NCI-H226 (cell line): ENCODE results near the gene GPR157.
A peak's percentile ranks its signal among the peaks of the same experiment; 100 is the strongest.
"Not testable (repeated sequence)": the region's sequence is repeated elsewhere in the genome, so short reads cannot be mapped to it uniquely, and the experiment has no call there.

Source experiments
- DNase-seq: peaks from one replicate; pipeline ENCODE4 v3.0.0-alpha.2; 2015

The GPR157 gene

GRCh38 chr1:9115351-9116205 lies 13.3 kb downstream of the GPR157 start:
- no peak for DNase-seq

- DNase-seq = no peak
Measured at GRCh38 chr1:9112961-9113880, 15.7 kb downstream of the GPR157 start.

DNA sequence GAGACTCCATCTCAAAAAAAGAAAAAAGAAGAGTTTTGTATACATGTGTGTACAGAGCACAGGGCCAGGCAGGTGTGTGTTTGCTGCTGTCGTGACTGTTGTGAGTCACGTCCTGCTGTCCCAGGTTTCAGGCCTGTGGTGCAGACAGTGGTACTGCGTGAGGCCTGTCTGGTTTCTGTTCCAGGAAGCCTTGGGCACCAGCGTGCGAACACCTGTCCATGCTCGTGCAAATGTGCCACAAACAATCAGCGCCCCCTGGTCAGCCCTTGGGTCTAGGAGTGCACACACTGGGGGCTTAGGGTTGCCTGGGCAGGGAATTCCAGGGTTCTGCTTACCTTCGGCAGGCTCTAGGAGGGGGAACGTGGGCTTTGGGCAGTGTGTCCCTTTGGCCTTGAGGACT lies 16.9 kb downstream of the GPR157 start:
- DNase-seq = no peak

GRCh38 chr1:9111357-9111691 lies 17.6 kb downstream of the GPR157 start:
- no peak for DNase-seq

DNA sequence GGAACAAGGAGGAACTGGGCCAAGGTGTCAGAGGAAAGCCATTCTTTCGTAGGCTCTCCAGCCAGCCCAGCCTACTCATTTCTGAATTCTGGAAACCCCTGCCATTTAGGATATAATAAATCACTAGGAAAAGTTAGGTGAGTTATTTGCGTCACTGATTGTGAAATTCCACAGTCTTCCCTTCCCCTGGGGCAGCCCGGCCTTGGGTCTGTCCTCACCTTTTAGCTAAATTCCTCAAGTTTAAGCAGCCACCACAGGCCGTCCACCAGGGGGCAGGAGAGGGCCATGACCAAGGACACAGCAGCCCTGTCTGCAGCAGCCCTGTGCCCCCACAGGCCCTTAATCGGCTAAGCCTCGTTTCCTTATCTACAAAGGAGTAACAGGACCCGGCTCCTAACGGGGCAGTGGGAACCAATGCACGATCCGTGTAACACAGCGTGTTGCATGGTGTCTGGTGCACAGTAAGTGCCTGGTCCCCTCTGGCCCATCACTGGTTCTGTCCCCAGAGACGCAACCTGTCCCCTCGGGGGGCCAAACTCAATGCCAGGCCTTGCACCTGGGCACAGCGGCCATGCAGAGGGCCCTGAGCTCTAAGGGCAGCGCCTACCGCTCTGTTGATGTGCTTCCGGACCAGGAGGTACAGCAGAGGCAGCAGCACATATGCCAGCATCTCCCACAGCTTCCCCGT lies 18.1 kb downstream of the GPR157 start:
- peak; percentile 97 for DNase-seq

- no peak for DNase-seq
Measured at GRCh38 chr1:9108056-9108665, 20.7 kb downstream of the GPR157 start.

DNA sequence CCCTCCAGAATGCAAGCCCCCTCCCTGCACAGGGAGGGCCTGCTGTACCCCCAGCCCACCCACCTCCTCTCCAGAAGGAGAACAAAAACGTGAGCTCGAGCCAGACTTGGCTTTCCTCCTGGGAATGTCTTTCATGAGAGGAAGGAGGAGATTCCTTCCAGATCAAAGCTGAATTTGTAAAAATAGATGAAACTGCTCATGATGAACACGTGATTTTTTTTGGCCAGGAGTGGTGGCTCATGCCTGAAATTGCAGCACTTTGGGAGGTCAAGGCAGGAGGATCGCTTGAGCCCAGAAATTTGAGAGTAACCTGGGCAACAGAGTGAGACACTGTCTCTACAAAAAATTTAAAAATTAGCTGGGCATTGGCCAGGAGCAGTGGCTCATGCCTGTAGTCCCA lies 21.8 kb downstream of the GPR157 start:
- no peak for DNase-seq

DNA sequence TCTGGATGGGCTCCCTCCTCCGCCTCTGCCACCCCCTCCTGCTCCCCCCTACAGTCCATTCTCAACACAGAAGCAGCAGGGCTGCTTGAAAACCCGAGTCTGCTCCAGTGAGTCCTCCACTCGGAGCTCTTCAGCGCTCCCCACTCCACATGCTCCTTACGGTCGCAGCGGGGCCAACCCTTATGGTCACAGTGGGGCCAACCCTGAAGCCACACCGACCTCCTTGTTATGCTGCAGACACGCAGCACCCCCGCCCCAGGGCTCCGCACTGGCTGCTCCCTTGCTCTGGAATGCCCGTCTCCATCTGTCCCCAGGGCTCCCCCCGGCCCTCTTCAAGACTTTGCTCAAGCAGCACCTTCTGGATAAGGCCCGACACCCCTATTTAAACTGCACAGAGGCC lies 22.6 kb downstream of the GPR157 start:
- DNase-seq = no peak

DNA sequence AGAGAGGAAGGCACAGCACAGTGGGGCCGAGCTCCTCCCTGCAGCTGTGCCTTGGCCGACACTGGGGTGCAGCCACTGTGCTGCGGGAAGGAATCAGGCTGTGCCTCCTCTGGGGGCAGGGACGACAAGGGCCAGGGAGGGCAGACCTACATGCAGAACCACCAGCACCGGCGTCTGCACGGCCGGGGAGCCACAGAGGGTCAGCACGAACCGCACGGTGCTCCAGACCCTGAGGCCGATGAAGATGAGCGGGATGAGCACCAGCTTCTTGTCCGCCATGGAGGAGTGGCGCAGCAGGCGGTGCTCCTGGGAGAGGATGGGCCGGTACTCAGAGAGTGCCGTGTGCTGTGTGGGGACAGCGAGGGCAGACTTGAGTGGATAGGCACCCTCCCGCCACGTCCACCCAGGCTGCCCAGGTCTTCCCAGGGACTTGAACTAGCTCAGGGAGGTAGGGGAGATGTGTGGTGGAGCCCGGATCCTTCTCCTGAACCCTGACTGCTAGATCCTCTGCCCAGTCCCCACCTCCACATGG lies 23.5 kb downstream of the GPR157 start:
- DNase-seq = no peak

DNA sequence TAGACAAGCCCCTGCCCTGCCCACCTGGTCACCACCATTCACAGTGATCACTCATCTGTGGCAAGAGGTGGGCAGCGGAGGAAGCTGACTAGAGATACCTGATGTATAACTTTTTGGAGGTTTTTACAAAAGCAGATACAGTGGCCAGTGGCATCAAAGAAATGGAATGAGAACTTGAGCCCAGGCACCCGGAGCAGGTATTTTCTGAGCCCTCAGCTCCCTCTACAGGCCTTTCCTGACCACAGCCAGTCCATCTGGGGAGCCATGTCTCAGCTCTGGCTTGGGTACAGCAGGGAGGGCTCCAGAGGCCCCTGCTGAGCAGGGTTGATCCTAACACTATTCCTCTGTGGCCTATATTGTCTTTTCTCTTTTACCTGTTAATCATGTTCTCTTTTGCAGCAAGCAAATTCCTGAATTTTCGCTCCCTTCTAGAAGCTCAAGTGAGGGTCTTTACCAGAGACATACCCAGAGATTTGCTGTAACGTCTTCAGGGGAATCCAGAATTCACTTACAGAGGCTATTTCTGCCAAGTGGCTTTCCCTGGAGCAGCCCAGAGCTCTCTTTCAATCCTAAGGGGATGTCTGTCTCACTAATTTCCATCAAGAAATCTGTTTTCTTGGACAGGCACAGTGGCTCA lies 27.3 kb downstream of the GPR157 start:
- peak; percentile 51 for DNase-seq

DNA sequence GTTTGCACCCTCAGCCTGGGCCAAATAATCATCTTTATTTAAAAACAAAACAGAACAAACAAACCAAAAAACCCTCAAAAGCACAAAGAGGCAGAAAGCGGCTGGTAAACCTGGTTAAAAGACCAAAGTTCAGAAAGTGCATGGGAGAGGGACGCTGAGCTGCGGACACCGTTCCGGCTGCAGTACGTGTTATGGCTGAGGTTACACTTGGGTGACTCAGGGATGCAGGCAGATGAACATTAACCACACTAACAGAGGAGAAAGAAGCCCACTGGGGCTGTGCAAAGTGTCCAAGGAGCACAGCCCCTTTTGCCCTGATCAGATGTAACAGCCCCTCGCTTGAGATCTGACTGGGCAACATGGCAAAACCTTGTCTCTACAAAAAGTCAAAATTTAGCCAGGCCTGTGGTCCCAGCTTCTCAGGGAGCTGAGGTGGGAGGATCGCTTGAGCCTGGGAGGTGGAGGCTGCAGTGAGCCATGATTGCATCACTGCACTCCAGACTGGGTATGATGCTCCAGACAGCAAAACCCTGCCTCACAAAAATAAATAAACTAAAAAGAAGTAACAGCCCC lies 28.3 kb downstream of the GPR157 start:
- DNase-seq = no peak

- DNase-seq = no peak
Measured at GRCh38 chr1:9099555-9099954, 29.3 kb downstream of the GPR157 start.

DNA sequence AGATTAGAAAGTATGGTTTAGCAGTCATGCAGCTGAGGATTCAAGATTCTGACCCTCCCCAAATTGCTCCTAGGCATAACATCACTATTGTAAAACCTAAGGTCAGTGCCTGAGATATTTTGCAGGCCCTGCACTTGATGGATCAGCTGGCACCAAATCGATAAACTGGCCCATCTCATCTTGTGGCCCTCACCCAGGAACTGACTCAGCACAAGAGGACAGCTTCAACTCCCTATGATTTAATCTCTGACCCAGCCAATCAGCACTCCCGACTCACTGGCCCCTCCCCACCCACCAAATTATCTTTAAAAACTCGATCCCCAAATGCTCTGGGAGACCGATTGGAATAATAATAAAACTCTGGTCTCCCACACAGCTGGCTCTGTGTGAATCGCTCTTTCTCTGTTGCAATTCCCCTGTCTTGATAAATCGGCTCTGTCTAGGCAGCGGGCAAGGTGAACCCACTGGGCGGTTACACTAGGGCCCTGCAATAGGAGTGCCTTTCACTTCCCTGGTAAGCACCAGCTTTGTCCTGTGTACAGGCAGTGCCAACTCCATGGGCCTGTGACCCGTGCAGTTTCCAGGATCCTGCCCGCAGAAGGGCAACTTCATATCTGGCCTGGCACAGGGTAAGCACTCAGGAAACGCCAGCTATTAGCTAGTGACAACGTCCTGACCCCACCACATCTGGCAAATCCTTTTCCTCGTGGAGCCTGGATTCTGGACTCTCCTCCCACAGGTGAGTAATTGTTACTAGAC lies 30.8 kb downstream of the GPR157 start:
- DNase-seq = no peak

GRCh38 chr1:9095818-9096217 lies 33.1 kb downstream of the GPR157 start:
- no peak for DNase-seq

- not testable (repeated sequence) for DNase-seq
Measured at GRCh38 chr1:9093996-9094595, 34.8 kb downstream of the GPR157 start.

- DNase-seq = no peak
Measured at GRCh38 chr1:9093581-9093980, 35.3 kb downstream of the GPR157 start.

DNA sequence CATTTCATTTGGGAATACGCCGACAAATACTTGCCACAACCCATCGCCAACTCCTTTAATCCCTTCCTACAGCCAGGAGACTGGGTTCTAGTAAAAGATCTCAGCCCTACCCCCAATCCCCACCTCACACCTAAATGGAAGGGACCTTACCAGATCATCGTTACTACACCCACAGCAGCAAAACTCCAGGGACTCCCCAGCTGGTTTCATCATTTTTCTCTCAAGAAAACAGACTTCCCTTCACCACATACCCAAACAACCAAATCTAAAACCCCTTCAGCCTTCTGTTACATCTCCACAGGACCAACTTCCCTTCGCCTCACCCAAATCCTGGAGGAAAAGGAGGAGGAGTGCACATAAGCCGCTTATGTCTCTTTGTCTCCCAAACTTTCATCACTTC lies 35.8 kb downstream of the GPR157 start:
- no peak for DNase-seq

DNA sequence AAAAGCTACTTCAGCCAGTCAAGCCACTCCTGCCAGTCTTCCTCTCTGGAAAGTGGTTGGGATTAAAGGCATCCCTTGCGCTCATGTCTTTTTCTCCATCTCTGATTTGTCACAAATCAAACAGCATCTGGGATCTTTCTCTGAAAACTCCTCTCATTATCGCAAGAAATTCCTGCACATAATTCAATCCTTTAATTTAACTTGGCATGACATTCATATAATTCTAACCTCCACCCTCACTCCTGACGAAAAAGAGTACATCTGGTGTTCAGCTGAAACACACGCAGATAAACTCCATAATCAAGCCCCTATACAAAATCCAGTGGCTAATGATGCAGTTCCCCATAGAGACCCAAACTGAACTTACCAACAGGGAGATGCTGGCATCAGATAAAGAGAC lies 40.1 kb downstream of the GPR157 start:
- DNase-seq = no peak

DNA sequence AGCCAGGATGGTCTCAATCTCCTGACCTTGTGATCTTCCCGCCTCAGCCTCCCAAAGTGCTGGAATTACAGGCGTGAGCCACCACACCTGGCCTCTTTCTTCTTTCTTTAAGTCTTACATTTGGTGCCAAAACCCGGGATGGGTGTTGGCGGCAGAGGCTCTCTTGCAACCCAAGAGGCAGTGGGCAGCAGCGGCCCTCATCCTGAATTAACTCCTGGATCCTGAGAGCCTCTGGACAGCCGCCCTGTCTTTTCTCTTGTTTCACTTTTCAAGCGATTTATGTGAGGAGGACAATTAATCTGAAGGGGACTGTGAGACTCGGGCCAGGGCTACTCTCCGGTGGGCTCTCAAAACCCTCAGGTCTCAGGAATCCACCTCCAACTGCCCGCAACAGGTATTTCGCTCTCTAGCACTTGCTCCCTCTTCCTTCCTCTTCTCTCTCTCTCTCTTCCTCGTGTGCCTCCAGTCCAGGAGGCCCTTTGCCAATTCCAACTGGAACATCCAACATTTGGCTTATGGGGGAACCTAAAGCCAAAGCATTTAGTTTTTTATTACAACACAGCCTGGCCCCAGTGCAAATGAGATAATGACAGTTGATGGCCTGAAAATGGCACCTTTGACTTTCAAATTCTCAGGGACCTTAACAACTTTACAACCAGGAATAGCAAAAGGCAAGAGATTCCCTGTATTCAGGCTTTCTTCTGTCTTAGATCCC lies 41.3 kb downstream of the GPR157 start:
- DNase-seq = no peak

GRCh38 chr1:9086796-9087195 lies 42.1 kb downstream of the GPR157 start:
- DNase-seq = no peak
